ENCODE data around the gene PTMA.
"Not testable (repeated sequence)": the region's sequence is repeated elsewhere in the genome, so short reads cannot be mapped to it uniquely, and the experiment has no call there.

PTMA gene

DNA sequence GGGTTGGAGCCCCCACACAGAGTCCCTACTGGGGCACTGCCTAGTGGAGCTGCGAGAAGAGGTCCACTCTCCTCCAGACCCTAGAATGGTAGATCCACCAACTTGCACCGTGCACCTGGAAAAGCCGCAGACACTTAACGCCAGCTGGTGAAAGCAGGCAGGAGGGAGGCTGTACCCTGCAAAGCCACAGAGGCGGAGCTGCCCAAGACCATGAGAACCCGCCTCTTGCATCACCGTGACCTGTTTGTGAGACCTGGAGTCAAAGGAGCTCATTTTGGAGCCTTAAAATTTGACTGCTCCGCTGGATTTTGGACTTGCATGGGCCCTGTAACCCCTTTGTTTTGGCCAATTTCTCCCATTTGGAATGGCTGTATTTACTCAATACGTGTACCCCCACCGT is 40.7 kb downstream of the PTMA start:
- DNase-seq (ENCODE audit: low read depth in 2 of 2, low spot score in 1 of 2): not testable (repeated sequence)

GRCh38 chr2:231751042-231751815 is 42.9 kb downstream of the PTMA start:
- no peak for DNase-seq (ENCODE audit: low read depth in 2 of 2, low spot score in 1 of 2)

DNA sequence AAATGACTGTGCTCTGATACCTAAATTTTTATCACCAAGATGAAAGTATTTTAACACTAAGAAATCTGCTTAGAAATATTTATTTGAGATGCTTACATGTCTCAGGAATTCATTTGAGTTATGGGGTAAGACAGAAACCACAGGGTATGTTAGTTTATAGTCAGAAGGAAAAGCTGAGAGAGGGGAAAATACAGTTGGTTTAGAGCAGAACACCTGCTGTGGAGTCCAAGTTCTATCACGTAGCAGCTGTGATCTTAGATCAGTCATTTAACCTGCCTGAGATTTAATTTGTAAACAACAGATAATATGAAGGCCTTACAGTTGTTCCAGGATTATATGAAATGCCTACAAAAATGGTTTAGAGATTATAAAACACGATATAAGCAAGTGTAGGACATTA is 43.7 kb downstream of the PTMA start:
- DNase-seq (ENCODE audit: low read depth in 2 of 2, low spot score in 1 of 2): no peak

DNA sequence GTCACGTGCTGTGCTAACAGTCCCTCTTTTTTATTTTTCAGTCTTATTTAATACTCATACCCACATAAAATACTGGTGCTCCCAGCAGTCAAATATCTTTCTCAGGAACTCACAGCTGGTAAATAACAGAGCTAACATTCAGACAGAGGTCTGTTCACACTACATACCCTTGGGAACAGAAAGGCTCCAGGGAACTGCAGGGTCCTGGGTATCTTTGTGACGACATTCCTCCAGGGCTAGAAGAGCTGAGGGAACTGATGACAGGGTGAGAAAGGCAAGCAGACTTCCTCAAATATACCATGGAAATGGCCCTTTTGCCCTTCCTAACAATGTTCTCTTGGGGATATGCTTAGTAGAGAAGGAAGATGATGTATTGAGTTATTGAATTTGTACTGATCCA is 53.4 kb downstream of the PTMA start:
- DNase-seq (ENCODE audit: low read depth in 2 of 2, low spot score in 1 of 2): no peak
